HG03175 (cell line): Measurements from ENCODE around the gene IRX5.

Experiments
- ATAC-seq: cut with Tn5 transposase; IDR thresholded peaks from one replicate; pipeline ENCODE4 v1.9.1; 2021; ENCODE audit warnings: mild to moderate bottlenecking, moderate library complexity; ENCODE audit not compliant: unreplicated experiment

IRX5 gene

DNA sequence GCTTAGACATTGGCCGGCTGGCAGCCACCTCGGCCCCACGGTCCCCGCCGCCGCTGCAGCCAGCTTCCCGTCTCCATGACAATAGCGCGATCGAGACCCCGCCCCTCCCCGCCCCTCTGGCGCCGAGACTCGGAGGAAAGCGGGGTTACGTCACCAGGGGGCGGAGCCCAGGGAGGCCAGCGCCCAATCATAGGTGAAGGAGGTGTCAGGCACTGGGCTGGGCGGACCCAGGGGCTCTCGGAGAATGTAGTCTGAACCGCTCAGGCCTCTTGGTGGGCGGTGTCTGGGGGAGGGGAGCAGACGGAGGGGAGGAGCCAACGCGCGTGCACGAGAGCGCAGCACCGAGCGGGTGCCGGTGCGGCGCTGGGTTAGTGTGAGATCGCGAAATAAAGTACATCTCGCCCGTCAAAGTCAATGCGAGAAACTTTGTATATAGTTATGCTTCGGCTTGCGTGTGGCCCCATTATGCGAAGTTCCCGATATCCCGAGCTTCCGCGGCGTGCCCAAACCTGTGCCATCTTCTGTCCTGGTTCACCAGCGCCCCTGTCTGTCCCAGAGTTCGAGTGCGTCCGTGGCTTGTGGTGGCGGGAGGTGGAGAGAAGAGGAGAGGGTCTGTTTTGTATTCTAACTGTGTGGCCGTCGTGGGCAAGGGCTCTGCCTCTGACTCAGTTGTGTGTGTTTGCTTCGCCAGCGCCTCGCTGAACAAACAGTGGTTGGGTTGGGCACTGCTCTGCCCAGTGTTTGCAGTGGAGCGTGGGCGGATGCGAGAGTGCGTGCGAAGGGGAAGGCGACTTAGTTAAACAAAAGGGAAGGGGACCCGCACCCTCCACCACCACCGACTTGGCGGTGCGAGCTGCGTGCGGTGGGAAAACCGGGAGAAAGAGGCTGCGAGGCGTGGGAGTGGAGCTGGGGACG is 1.3 kb upstream of the IRX5 start:
- ATAC-seq: peak; percentile 95

DNA sequence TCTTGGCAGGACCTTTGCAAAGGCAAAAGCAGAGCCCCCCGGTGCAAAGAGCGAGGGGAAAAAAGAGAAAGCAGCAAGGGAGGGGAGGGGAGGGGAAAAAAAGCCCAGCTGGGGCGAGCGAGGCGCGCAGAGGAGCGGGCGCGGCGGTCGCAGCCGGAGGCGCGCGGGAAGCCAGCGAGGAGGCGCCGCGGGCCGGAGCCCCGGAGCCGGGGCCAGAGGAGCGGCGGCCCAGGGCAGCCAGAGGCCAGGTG is 129 bp downstream of the IRX5 start:
- ATAC-seq: no peak

GRCh38 chr16:54931120-54932014 is 702 bp downstream of the IRX5 start:
- no peak for ATAC-seq

GRCh38 chr16:54932021-54932660 is 1.5 kb downstream of the IRX5 start:
- ATAC-seq: no peak

GRCh38 chr16:54932737-54933254 is 2.1 kb downstream of the IRX5 start:
- ATAC-seq: no peak

DNA sequence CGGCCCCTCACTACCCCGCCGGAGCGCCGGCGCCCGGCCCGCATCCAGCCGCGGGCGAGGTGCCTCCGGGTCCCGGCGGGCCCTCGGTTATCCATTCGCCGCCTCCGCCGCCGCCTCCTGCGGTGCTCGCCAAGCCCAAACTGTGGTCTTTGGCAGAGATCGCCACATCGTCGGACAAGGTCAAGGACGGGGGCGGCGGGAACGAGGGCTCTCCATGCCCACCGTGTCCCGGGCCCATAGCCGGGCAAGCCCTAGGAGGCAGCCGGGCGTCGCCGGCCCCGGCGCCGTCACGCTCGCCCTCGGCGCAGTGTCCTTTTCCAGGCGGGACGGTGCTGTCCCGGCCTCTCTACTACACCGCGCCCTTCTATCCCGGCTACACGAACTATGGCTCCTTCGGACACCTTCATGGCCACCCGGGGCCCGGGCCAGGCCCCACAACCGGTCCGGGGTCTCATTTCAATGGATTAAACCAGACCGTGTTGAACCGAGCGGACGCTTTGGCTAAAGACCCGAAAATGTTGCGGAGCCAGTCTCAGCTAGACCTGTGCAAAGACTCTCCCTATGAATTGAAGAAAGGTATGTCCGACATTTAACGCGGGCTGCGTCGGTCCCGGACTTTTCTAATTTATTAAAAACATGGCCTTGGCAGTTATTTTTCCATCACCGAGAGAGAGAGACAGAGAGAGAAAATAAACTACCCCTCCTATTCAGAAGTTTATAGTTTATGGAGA is 2.8 kb downstream of the IRX5 start:
- ATAC-seq: no peak

GRCh38 chr16:54934481-54935265 is 4.0 kb downstream of the IRX5 start:
- ATAC-seq: no peak

- no peak for ATAC-seq
Measured at GRCh38 chr16:54935266-54935968, 4.8 kb downstream of the IRX5 start.

DNA sequence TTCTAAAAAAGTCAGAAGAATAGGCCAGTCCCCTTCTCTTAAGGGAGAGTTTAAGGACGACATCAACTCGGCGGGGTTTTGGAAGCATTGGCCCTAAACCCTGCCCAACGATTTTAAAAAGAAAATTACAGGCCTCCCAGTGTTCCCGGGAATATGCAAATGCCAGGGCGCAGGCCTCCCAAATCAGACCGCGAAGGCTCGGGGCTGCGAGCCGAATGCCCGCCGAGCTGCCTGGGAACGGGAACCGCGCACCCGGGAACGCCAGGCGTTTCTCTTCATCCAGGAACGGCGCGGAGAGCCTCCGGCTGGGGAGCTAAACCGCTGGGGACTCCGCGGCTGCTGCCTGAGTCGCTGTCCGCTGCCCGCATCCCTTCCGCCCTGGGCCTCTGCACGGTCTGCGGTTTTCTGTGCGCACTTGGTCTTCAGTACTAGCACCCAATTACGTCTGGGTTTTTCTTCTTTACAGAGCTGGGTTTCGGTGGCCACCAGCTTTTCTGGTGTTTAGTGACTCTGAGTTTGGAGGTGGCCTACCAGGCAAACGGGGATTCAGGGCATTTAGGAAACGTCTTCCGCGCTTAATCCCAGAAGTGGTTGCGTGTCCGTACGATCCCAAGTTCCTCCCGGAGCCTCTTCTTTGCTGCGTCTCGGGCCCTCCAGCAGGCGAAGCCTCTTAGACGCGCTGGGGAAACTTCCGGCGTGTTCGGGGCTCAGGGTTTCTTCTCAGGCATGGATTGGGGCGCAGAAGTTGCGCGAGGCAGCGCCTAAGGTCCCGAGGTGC is 5.7 kb downstream of the IRX5 start:
- ATAC-seq: no peak

- no peak for ATAC-seq
Measured at GRCh38 chr16:54936979-54937670, 6.5 kb downstream of the IRX5 start.

GRCh38 chr16:54937671-54938211 is 7.1 kb downstream of the IRX5 start:
- no peak for ATAC-seq

DNA sequence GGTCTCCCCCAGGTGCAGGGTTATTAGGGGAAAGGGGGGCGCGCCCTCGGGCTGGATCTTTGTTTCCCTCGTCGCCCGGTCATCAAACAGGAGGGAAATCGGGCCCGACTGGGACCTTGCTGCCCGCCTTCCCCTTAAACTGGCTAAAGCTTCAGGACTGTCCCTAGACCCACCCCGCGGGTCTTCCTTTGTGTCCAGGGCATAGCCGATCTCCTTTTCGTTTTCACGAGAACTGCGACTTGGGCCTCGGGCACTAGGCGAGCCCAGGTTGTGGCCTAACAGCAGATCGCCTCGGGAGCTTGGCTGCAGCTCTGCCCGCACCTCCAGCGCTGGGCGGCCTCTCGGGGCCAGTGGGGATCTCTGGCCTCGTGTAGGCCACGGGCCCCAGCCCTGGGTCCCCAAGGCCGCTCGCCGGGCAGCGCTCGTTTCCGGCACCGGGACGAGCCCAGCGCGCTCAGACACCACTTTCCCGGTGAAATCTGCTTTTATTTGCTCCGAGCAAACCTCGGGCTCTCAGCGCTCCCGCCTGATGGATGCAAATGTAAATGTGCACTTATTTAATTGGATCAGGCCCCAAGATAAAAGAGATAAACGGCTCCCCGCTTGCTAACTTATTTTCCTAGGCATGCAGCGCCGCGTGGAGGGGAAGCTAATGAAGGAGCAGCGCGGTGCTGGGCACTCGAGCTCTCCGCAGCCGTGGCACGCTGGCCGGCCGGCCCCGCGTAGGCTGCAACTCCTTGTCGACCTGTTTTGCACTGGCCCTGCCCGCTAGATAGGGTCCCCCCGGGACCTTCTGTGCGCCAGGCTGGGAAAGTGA is 7.8 kb downstream of the IRX5 start:
- no peak for ATAC-seq

GRCh38 chr16:54939029-54939346 is 8.3 kb downstream of the IRX5 start:
- ATAC-seq: no peak

GRCh38 chr16:54939510-54940278 is 9.0 kb downstream of the IRX5 start:
- ATAC-seq: no peak

- no peak for ATAC-seq
Measured at GRCh38 chr16:54940279-54940604, 9.6 kb downstream of the IRX5 start.

GRCh38 chr16:54942353-54942943 is 11.8 kb downstream of the IRX5 start:
- no peak for ATAC-seq
